ENCODE results near the gene ZBTB5. TPM values are rescaled to one million over a fixed set of nuclear protein-coding genes. Genes with fewer than 3 reads are reported as not detected.
A peak's percentile ranks its signal among the peaks of the same experiment; 100 is the strongest.

The ZBTB5 gene
- total and polyA plus RNA-seq, 2 of the 13 experiments (the other 11 are each of a cell fraction or from before 2014, with no cell fraction given) = 12.5 to 20.5 TPM

DNA sequence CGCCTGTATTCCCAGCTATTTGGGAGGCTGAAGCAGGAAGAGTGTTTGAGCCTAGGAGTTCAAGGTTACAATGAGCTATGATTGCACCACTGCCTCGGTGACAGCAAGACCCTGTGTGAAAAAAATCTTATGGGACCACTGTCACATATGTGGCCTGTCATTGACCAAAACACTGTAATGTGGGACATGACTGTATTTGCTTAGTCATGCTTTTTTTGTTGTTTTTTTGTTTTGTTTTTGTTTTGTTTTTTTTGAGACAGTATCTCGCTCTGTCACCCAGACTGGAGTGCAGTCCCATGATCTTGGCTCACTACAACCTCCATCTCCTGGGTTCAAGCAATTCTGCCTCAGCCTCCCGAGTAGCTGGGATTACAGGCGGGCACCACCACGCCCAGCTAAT, 34.0 kb upstream of the ZBTB5 start (continued):
- TF ChIP-seq ZNF780A (CRISPR knock-in tag; IDR thresholded peaks at IDR 0.05) (no peak), CENPX (CRISPR knock-in tag; IDR thresholded peaks at IDR 0.05) (no peak), FIP1L1 (IDR thresholded peaks at IDR 0.05; ENCODE audit: borderline replicate concordance, insufficient read depth, low read depth, low read length) (no peak), MAFF (IDR thresholded peaks at IDR 0.05; ENCODE audit: low read depth, low read length) (peak; percentile 76), NFIB (CRISPR knock-in tag; IDR thresholded peaks at IDR 0.05; ENCODE audit: borderline replicate concordance) (no peak)

DNA sequence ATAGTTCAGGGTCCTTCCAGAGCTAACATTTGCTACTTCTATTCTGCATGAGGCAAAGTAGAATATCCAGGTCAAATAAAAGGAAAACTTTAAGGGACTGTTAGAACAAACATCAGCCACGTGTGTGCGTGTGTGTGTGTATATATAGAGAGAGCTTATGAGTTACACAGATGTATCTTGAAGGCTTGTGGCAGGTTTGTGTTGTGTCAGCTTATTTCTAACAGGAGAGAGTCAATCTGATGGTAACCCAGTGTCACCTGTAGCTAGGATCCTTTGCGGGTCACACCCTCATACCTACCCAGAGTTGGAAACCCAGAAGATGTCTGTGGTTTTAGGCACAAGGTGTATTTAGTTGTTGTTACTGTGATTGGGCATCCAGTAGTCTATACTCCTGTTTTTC, 33.2 kb upstream of the ZBTB5 start:
- Histone ChIP-seq H4K20me1 (ENCODE audit: insufficient read depth, low read length) (no peaks in the 10 kb centered on the region), H3K79me2 (ENCODE audit: insufficient read depth, low read length) (no peaks in the 10 kb centered on the region), H3K27me3 (ENCODE audit: control insufficient read depth in 1 of 2, insufficient read depth in 2 of 2, low read length in 2 of 2) (no peaks in the 10 kb centered on the region), H3K27ac (ENCODE audit: extremely low read length, insufficient read depth, low read length) (no peak overlapping the region), H3K9ac (ENCODE audit: insufficient read depth, low read depth, low read length) (no peak overlapping the region), H3K36me3 (replicated peaks in 1 of 2; ENCODE audit: control insufficient read depth in 1 of 2, insufficient read depth in 2 of 2, low read length in 2 of 2) (peaks cover 25 to 88% of the 10 kb centered on the region in 2 experiments), H3K9me3 (ENCODE audit: low read length) (no peaks in the 10 kb centered on the region), H3K4me2 (ENCODE audit: low read depth, low read length) (no peak overlapping the region), H2AFZ (ENCODE audit: low read length) (no peak overlapping the region), H3K4me3 (replicated peaks in 1 of 3; ENCODE audit: insufficient read depth in 1 of 3, low read depth in 2 of 3, low read length in 3 of 3) (no peak overlapping the region), H3K4me1 (ENCODE audit: insufficient read depth, low read length) (peaks cover 33% of the 10 kb centered on the region)
- TF ChIP-seq, protein P1, sequence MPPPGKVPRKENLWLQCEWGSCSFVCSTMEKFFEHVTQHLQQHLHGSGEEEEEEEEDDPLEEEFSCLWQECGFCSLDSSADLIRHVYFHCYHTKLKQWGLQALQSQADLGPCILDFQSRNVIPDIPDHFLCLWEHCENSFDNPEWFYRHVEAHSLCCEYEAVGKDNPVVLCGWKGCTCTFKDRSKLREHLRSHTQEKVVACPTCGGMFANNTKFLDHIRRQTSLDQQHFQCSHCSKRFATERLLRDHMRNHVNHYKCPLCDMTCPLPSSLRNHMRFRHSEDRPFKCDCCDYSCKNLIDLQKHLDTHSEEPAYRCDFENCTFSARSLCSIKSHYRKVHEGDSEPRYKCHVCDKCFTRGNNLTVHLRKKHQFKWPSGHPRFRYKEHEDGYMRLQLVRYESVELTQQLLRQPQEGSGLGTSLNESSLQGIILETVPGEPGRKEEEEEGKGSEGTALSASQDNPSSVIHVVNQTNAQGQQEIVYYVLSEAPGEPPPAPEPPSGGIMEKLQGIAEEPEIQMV (CRISPR knock-in tag; IDR thresholded peaks at IDR 0.05; ENCODE audit: low read depth) = no peak
- TF ChIP-seq MAFK (conservative IDR thresholded peaks at IDR 0.05 in 1 of 2, IDR thresholded peaks at IDR 0.05 in 1 of 2; ENCODE audit: low read length in 2 of 2) (peak; percentile 70 to 72), CCDC6 (CRISPR knock-in tag; IDR thresholded peaks at IDR 0.05) (no peak), RBFOX2 (IDR thresholded peaks at IDR 0.05; ENCODE audit: low read depth, low read length) (no peak), ZNF747 (CRISPR knock-in tag; IDR thresholded peaks at IDR 0.05; ENCODE audit: borderline replicate concordance) (no peak), TBP (CRISPR knock-in tag; IDR thresholded peaks at IDR 0.05) (no peak), EHMT2 (IDR thresholded peaks at IDR 0.05; ENCODE audit: borderline replicate concordance, low read depth, low read length) (no peak), XBP1 (CRISPR knock-in tag; IDR thresholded peaks at IDR 0.05) (no peak), ATF7-NPFF (CRISPR knock-in tag; IDR thresholded peaks at IDR 0.05; ENCODE audit: low read depth) (no peak), SALL1 (CRISPR knock-in tag; IDR thresholded peaks at IDR 0.05) (no peak), MAFF (IDR thresholded peaks at IDR 0.05; ENCODE audit: low read depth, low read length) (peak; percentile 46)
- TF ChIP-seq, protein P2, sequence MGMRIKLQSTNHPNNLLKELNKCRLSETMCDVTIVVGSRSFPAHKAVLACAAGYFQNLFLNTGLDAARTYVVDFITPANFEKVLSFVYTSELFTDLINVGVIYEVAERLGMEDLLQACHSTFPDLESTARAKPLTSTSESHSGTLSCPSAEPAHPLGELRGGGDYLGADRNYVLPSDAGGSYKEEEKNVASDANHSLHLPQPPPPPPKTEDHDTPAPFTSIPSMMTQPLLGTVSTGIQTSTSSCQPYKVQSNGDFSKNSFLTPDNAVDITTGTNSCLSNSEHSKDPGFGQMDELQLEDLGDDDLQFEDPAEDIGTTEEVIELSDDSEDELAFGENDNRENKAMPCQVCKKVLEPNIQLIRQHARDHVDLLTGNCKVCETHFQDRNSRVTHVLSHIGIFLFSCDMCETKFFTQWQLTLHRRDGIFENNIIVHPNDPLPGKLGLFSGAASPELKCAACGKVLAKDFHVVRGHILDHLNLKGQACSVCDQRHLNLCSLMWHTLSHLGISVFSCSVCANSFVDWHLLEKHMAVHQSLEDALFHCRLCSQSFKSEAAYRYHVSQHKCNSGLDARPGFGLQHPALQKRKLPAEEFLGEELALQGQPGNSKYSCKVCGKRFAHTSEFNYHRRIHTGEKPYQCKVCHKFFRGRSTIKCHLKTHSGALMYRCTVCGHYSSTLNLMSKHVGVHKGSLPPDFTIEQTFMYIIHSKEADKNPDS (CRISPR knock-in tag; IDR thresholded peaks at IDR 0.05) = no peak
- TF ChIP-seq, protein P3, sequence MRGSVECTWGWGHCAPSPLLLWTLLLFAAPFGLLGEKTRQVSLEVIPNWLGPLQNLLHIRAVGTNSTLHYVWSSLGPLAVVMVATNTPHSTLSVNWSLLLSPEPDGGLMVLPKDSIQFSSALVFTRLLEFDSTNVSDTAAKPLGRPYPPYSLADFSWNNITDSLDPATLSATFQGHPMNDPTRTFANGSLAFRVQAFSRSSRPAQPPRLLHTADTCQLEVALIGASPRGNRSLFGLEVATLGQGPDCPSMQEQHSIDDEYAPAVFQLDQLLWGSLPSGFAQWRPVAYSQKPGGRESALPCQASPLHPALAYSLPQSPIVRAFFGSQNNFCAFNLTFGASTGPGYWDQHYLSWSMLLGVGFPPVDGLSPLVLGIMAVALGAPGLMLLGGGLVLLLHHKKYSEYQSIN (CRISPR knock-in tag; IDR thresholded peaks at IDR 0.05; ENCODE audit: borderline replicate concordance) = no peak
- WGBS (ENCODE audit: low lambda C conversion rate) = 60% methylated on average over 2 of the region's 3 CpGs
- no TSS peak for BruUV-seq (replicated peaks)
- ATAC-seq (no peak), DNase-seq (ENCODE audit: low spot score) (no peak), FAIRE-seq (no peak)
- ChIA-PET POLR2A (no interaction called here), CTCF (ENCODE audit: low intra/inter-chr PET ratio, low total read pairs) (no interaction called here)
- intact Hi-C loops (cut with micrococcal nuclease; ENCODE audit: unreplicated experiment) (no loop called here), in situ Hi-C loops (cut with HindIII; ENCODE audit: extremely low pct_ligation_motif_present, low pct_unique_long_range_greater_than_20kb) (loop anchor here (25.0 kb wide), 3 partner anchors 239 to 864 kb away; partner anchors contain the start of gene SLC25A51)

Measured in HepG2 (cell line).